Measurements from ENCODE around the gene RANGAP1.

DNA sequence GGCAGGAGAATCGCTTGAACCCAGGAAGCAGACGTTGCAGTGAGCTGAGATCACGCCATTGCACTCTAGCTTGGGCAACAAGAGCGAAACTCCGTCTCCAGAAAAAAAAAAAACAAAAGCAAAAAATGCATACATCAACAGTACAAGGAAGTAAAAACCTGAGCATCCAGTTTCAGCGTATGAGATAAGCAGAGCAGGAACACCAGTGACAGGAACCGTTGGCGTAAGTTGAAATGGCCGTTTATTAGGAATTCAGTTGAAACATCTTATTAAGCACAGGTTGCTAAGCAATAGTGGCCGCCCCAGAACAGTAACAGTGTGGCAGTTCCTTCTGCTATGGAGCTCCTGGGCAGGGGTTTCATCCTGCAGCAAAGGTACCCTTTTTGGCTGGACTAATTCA is 84.8 kb downstream of the RANGAP1 start:
- TF ChIP-seq, protein P1, sequence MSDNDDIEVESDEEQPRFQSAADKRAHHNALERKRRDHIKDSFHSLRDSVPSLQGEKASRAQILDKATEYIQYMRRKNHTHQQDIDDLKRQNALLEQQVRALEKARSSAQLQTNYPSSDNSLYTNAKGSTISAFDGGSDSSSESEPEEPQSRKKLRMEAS (IDR thresholded peaks at IDR 0.05): no peak
- TF ChIP-seq SP1 (IDR thresholded peaks at IDR 0.05; ENCODE audit: low read depth, low read length) (no peak), YY1 (IDR thresholded peaks at IDR 0.05; ENCODE audit: low read depth, low read length) (no peak), POLR2A (IDR thresholded peaks at IDR 0.05; ENCODE audit: control extremely low read depth in 1 of 2, low read depth in 2 of 2, low read length in 2 of 2) (no peak), EP300 (IDR thresholded peaks at IDR 0.05; ENCODE audit: borderline replicate concordance in 1 of 2, low read depth in 2 of 2, low read length in 2 of 2) (no peak), EZH2 (IDR thresholded peaks at IDR 0.05; ENCODE audit: low read depth, low read length, severe bottlenecking) (no peak), CEBPB (IDR thresholded peaks at IDR 0.05; ENCODE audit: low read depth, low read length) (no peak), USF2 (IDR thresholded peaks at IDR 0.05; ENCODE audit: low read length) (no peak), EGR1 (IDR thresholded peaks at IDR 0.05; ENCODE audit: borderline replicate concordance, low read depth, low read length) (no peak), NANOG (IDR thresholded peaks at IDR 0.05; ENCODE audit: insufficient read depth, low read depth, low read length, poor library complexity, severe bottlenecking) (no peak)
- TF ChIP-seq, protein P2, sequence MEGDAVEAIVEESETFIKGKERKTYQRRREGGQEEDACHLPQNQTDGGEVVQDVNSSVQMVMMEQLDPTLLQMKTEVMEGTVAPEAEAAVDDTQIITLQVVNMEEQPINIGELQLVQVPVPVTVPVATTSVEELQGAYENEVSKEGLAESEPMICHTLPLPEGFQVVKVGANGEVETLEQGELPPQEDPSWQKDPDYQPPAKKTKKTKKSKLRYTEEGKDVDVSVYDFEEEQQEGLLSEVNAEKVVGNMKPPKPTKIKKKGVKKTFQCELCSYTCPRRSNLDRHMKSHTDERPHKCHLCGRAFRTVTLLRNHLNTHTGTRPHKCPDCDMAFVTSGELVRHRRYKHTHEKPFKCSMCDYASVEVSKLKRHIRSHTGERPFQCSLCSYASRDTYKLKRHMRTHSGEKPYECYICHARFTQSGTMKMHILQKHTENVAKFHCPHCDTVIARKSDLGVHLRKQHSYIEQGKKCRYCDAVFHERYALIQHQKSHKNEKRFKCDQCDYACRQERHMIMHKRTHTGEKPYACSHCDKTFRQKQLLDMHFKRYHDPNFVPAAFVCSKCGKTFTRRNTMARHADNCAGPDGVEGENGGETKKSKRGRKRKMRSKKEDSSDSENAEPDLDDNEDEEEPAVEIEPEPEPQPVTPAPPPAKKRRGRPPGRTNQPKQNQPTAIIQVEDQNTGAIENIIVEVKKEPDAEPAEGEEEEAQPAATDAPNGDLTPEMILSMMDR (IDR thresholded peaks at IDR 0.05; ENCODE audit: control extremely low read depth in 1 of 3, insufficient read depth in 1 of 3, low read depth in 1 of 3, low read length in 3 of 3): no peak
